ENCODE results near the gene MAPK10. TPM values are rescaled to one million over a fixed set of nuclear protein-coding genes. Genes with fewer than 3 reads are reported as not detected.

The MAPK10 gene
- total RNA-seq, 1 experiment from 2014 or later, result 4.7 TPM

- Mint-ChIP-seq H3K27ac (no peak overlapping the region), H3K27me3 (ENCODE audit: low read depth) (no peaks in the 10 kb centered on the region), H3K36me3 (ENCODE audit: insufficient read depth in 1 of 3, low read depth in 3 of 3) (peaks cover 0 to 5% (median 3%) of the 10 kb centered on the region in 3 experiments; a peak in 5 of 7 replicates), H3K4me3 (no peak overlapping the region), H3K9me3 (peaks cover 0 to 2% of the 10 kb centered on the region in 2 experiments; a peak in 3 of 5 replicates), H3K4me1 (peaks cover 38 to 40% of the 10 kb centered on the region in 2 experiments)
- Histone ChIP-seq H2BK15ac (ENCODE audit: low read depth, low read length) (no peak overlapping the region), H3K9ac (ENCODE audit: extremely low read depth, insufficient read length, low read length) (no peak overlapping the region), H3K79me2 (ENCODE audit: insufficient read depth, low read length) (no peaks in the 10 kb centered on the region), H2AFZ (ENCODE audit: low read length) (no peak overlapping the region), H2BK5ac (ENCODE audit: insufficient read length, low read length) (no peak overlapping the region), H2BK20ac (ENCODE audit: low read depth, low read length, poor library complexity, severe bottlenecking) (no peak overlapping the region), H3K23me2 (ENCODE audit: insufficient read length, low read depth, low read length, poor library complexity, severe bottlenecking) (no peaks in the 10 kb centered on the region), H2BK12ac (ENCODE audit: insufficient read length, low read depth, low read length) (no peak overlapping the region), H3K4me2 (ENCODE audit: insufficient read depth, insufficient read length, low read length) (no peak overlapping the region), H3K18ac (ENCODE audit: insufficient read length, low read depth, low read length) (no peak overlapping the region), H2AK5ac (ENCODE audit: insufficient read length, low read length) (no peak overlapping the region), H4K8ac (replicated peaks; ENCODE audit: insufficient read length, low read depth, low read length) (no peak overlapping the region), H4K5ac (ENCODE audit: insufficient read length, low read depth, low read length) (no peak overlapping the region), H4K91ac (ENCODE audit: insufficient read length, low read depth, low read length) (no peak overlapping the region), H3K14ac (ENCODE audit: insufficient read depth, low read length) (no peak overlapping the region), H3K79me1 (ENCODE audit: insufficient read depth, low read depth, low read length, poor library complexity, severe bottlenecking) (no peaks in the 10 kb centered on the region), H3K4ac (ENCODE audit: low read depth, low read length) (no peak overlapping the region), H3T11ph (ENCODE audit: low read length) (no peak overlapping the region), H3K23ac (ENCODE audit: insufficient read length, low read depth, low read length) (no peak overlapping the region), H3K4me1 (ENCODE audit: insufficient read depth, low read length) (peaks cover 3% of the 10 kb centered on the region; the same call in 1 of the 2 replicates), H3K27me3 (ENCODE audit: insufficient read depth, low read length) (no peaks in the 10 kb centered on the region), H3K27ac (ENCODE audit: insufficient read length, low read depth, low read length) (no peak overlapping the region), H3K9me3 (ENCODE audit: control insufficient read depth, low read depth, low read length) (no peaks in the 10 kb centered on the region), H3K56ac (ENCODE audit: insufficient read length, low read depth, low read length) (no peak overlapping the region), H4K20me1 (ENCODE audit: control insufficient read depth, insufficient read depth, insufficient read length) (no peaks in the 10 kb centered on the region), H2BK120ac (ENCODE audit: low read depth, low read length, poor library complexity, severe bottlenecking) (no peak overlapping the region)
- TF ChIP-seq, protein P1, sequence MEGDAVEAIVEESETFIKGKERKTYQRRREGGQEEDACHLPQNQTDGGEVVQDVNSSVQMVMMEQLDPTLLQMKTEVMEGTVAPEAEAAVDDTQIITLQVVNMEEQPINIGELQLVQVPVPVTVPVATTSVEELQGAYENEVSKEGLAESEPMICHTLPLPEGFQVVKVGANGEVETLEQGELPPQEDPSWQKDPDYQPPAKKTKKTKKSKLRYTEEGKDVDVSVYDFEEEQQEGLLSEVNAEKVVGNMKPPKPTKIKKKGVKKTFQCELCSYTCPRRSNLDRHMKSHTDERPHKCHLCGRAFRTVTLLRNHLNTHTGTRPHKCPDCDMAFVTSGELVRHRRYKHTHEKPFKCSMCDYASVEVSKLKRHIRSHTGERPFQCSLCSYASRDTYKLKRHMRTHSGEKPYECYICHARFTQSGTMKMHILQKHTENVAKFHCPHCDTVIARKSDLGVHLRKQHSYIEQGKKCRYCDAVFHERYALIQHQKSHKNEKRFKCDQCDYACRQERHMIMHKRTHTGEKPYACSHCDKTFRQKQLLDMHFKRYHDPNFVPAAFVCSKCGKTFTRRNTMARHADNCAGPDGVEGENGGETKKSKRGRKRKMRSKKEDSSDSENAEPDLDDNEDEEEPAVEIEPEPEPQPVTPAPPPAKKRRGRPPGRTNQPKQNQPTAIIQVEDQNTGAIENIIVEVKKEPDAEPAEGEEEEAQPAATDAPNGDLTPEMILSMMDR (conservative IDR thresholded peaks at IDR 0.05), result no peak
- DNase-seq, result no peak
Observed at GRCh38 chr4:86362510-86362909, 2.7 kb upstream of the MAPK10 start.
